A549 (cell line): Measurements from ENCODE around the gene ARHGAP12. TPM values are rescaled to one million over a fixed set of nuclear protein-coding genes. Genes with fewer than 3 reads are reported as not detected.

ENCODE experiments used
- ATAC-seq, 2 experiments: fragments of 200-7000 bp in 1 of 2; fragments of >200 bp in 1 of 2; cut with Nextera tagmentation in 1 of 2; cut with Tn5 transposase in 1 of 2; 3 replicates each; pipeline versions ENCODE4 v1.8.0 to v1.9.1; 2018 to 2020; ENCODE audit warnings: mild to moderate bottlenecking in 1 of 2, moderate library complexity in 1 of 2
- CTCF ChIA-PET: fragments of 300-600 bp; sonication (Branson Sonifier 250); formaldehyde crosslinking; extraction: SDS; loops from one replicate; lab custom pipeline; 2021; ENCODE audit warnings: antibody characterized with exemption, inconsistent platforms; lab: Yijun Ruan, JAX
- POLR2A ChIA-PET: fragments of 350-600 bp; formaldehyde crosslinking; extraction: SDS; loops from one replicate; lab custom pipeline; 2021; ENCODE audit warnings: antibody characterized with exemption, inconsistent platforms; lab: Yijun Ruan, JAX
- DNase-seq, 2 experiments: peaks; one replicate each; pipeline versions ENCODE4 v3.0.0 to v3.0.0-alpha.2; 2011 to 2016; ENCODE audit warnings: low read depth in 1 of 2, low spot score in 1 of 2
- FAIRE-seq: peaks from 2 replicates; lab custom pipeline; 2011; peaks lifted over from hg19 to GRCh38; lab: Jason Lieb, UNC
- H3K27ac ChIP-seq, 2 experiments: fragments of >200 bp; sonication (Bioruptor Twin); formaldehyde crosslinking; 3 replicates each; pipeline ENCODE4 v1.5.1; 2016 to 2017
- H3K4me1 ChIP-seq: fragments of >200 bp; sonication (Bioruptor Twin); formaldehyde crosslinking; 3 replicates; pipeline ENCODE4 v1.6.1; 2016
- H3K4me2 ChIP-seq: fragments of >200 bp; sonication (Bioruptor Twin); formaldehyde crosslinking; 3 replicates; pipeline ENCODE4 v1.6.1; 2016
- H3K4me3 ChIP-seq: fragments of >200 bp; sonication (Bioruptor Twin); formaldehyde crosslinking; 3 replicates; pipeline ENCODE4 v1.5.1; 2016
- H3K9me3 ChIP-seq: fragments of >200 bp; sonication (Bioruptor Twin); formaldehyde crosslinking; 3 replicates; pipeline ENCODE4 v1.6.1; 2016
- ATOH8 ChIP-seq: fragments of 250-450 bp; sonication (Bioruptor Pico); IDR thresholded peaks from 2 replicates; pipeline ENCODE4 v1.5.0; 2020; ENCODE audit warnings: low read depth, mild to moderate bottlenecking, moderate library complexity
- CBX2 ChIP-seq: fragments of 200-600 bp; sonication (generic); IDR thresholded peaks from 2 replicates; pipeline ENCODE4 v1.6.1; 2016; ENCODE audit warnings: low read depth, mild to moderate bottlenecking, borderline replicate concordance
- CBX8 ChIP-seq: fragments of 200-600 bp; sonication (generic); IDR thresholded peaks from 2 replicates; pipeline ENCODE4 v1.6.1; 2016
- CHD2 ChIP-seq: fragments of 150-350 bp; IDR thresholded peaks from 2 replicates; pipeline ENCODE4 v1.6.1; 2014; ENCODE audit warnings: low read length; ENCODE audit not compliant: partially characterized antibody
- EHF ChIP-seq: fragments of 250-450 bp; sonication (Bioruptor Pico); IDR thresholded peaks from 2 replicates; pipeline ENCODE4 v1.5.0; 2020; ENCODE audit warnings: mild to moderate bottlenecking
- FOSB ChIP-seq: fragments of 250-450 bp; sonication (Bioruptor Pico); IDR thresholded peaks from 2 replicates; pipeline ENCODE4 v1.5.0; 2020; ENCODE audit warnings: mild to moderate bottlenecking, moderate library complexity
- FOSL2 ChIP-seq, 2 experiments: fragments of 450-650 bp in 1 of 2; fragments of >200 bp in 1 of 2; sonication (Bioruptor Twin) in 1 of 2; formaldehyde crosslinking; IDR thresholded peaks; 2 replicates each; pipeline versions ENCODE4 v1.5.0 to v1.6.1; 2016 to 2020; ENCODE audit warnings: mild to moderate bottlenecking in 1 of 2, moderate library complexity in 1 of 2
- HES2 ChIP-seq: fragments of >200 bp; sonication (Bioruptor Twin); formaldehyde crosslinking; IDR thresholded peaks from 2 replicates; pipeline ENCODE4 v1.6.1; 2016
- HEYL ChIP-seq: fragments of 250-450 bp; sonication (Bioruptor Pico); IDR thresholded peaks from 2 replicates; pipeline ENCODE4 v1.8.0; 2021; ENCODE audit warnings: mild to moderate bottlenecking, moderate library complexity
- HMGXB4 ChIP-seq: fragments of 250-450 bp; sonication (Bioruptor Pico); IDR thresholded peaks from 2 replicates; pipeline ENCODE4 v1.5.0; 2021; ENCODE audit warnings: mild to moderate bottlenecking, moderate library complexity, borderline replicate concordance
- JUN ChIP-seq, 2 experiments: fragments of >200 bp; sonication (Bioruptor Twin); formaldehyde crosslinking; IDR thresholded peaks; 2 replicates in 1 of 2; 3 replicates in 1 of 2; pipeline ENCODE4 v1.6.1; 2016 to 2017
- KDM1A ChIP-seq: fragments of 200-600 bp; sonication (generic); IDR thresholded peaks from 2 replicates; pipeline ENCODE4 v1.6.1; 2016; ENCODE audit warnings: low read depth, mild to moderate bottlenecking
- MAFK ChIP-seq: fragments of 450-650 bp; IDR thresholded peaks from 2 replicates; pipeline ENCODE4 v1.6.1; 2014; ENCODE audit not compliant: partially characterized antibody
- MAZ ChIP-seq: fragments of 150-350 bp; IDR thresholded peaks from 2 replicates; pipeline ENCODE4 v1.6.1; 2014; ENCODE audit warnings: antibody characterized with exemption, low read depth, low read length, borderline replicate concordance
- MYC ChIP-seq: IDR thresholded peaks from 2 replicates; pipeline ENCODE4 v1.6.1; 2012; ENCODE audit warnings: mild to moderate bottlenecking, inconsistent platforms, low read length, improper control_type of control experiment, borderline replicate concordance
- PBX3 ChIP-seq: IDR thresholded peaks from 2 replicates; pipeline ENCODE4 v1.6.1; 2012
- POLR2A ChIP-seq: IDR thresholded peaks from 2 replicates; pipeline ENCODE4 v1.6.1; 2012; ENCODE audit warnings: mild to moderate bottlenecking, low read length
- RCOR1 ChIP-seq: fragments of 150-350 bp; IDR thresholded peaks from 2 replicates; pipeline ENCODE4 v1.6.1; 2014; ENCODE audit warnings: antibody characterized with exemption, low read length, low read depth
- RFX5 ChIP-seq: fragments of 450-650 bp; IDR thresholded peaks from 2 replicates; pipeline ENCODE4 v1.7.1; 2014; ENCODE audit warnings: antibody characterized with exemption, mild to moderate bottlenecking, moderate library complexity
- SMC3 ChIP-seq: fragments of >200 bp; sonication (Bioruptor Twin); formaldehyde crosslinking; IDR thresholded peaks from 3 replicates; pipeline ENCODE4 v1.6.1; 2018; ENCODE audit warnings: inconsistent platforms
- TFCP2L1 ChIP-seq: fragments of 250-450 bp; sonication (Bioruptor Pico); IDR thresholded peaks from 2 replicates; pipeline ENCODE4 v1.5.0; 2021; ENCODE audit warnings: mild to moderate bottlenecking
- TP53 ChIP-seq: fragments of 250-450 bp; sonication (Bioruptor Pico); IDR thresholded peaks from 2 replicates; pipeline ENCODE4 v1.5.0; 2021; ENCODE audit warnings: mild to moderate bottlenecking, moderate library complexity
- ZFP36 ChIP-seq: fragments of 450-650 bp; IDR thresholded peaks from 2 replicates; pipeline ENCODE4 v1.6.1; 2014; ENCODE audit warnings: borderline replicate concordance; ENCODE audit not compliant: partially characterized antibody
- WGBS: methylation state at CpG from one replicate; pipeline ENCODE4 v1.1.6; 2017; ENCODE audit errors: missing lambda C conversion rate; 5-methylcytosine and 5-hydroxymethylcytosine counted together
- polyA plus RNA-seq, 4 experiments: library from polyadenylated mRNA; depleted of rRNA in 3 of 4; stranded (reverse); fragments of >200 nt; fragmentation: RNase III in 1 of 4; extraction: RNeasy Plus Mini Kit Qiagen cat#74134 plus additional on column Dnase treatment in 1 of 4; gene quantifications; 2 replicates in 3 of 4; 3 replicates in 1 of 4; pipeline ENCODE4 v1.2.3, GENCODE V29; 2011 to 2017

Gene ARHGAP12
- polyA plus RNA-seq, 2 of the 4 experiments (the other 2 are of a cell fraction): 22.1 to 49.3 TPM

GRCh38 chr10:31924833-31925232, 3.8 kb downstream of the ARHGAP12 start:
- ATAC-seq: no peak
- POLR2A ChIA-PET: no interaction called here
- Histone ChIP-seq H3K4me2 (peak overlapping the region; percentile 90), H3K4me3 (no peak overlapping the region), H3K27ac (no peak overlapping the region), H3K4me1 (peaks cover 47% of the 10 kb centered on the region), H3K9me3 (0 out of 3 replicates have a peak, but pooled peaks cover 2% of the 10 kb centered on the region)
- TF ChIP-seq FOSL2 (IDR thresholded peaks at IDR 0.05): no peak
- TF ChIP-seq FOSL2 (CRISPR knock-in tag; IDR thresholded peaks at IDR 0.05): no peak
- TF ChIP-seq CBX8: no peak
- no peak for TF ChIP-seq MAZ
- TF ChIP-seq FOSB (CRISPR knock-in tag): no peak
- TF ChIP-seq SMC3: no peak
- no peak for TF ChIP-seq ATOH8 (CRISPR knock-in tag)
- 0 out of 2 replicates have a peak, but pooled peaks have one; percentile 44 for TF ChIP-seq KDM1A
- no peak for TF ChIP-seq EHF (CRISPR knock-in tag)
- no peak for TF ChIP-seq HMGXB4 (CRISPR knock-in tag)
- no peak for TF ChIP-seq RFX5
- TF ChIP-seq TP53 (CRISPR knock-in tag): no peak
- TF ChIP-seq ZFP36: peak; percentile 42
- TF ChIP-seq CHD2: no peak
- no peak for TF ChIP-seq MYC
- no peak for FAIRE-seq
- 74% methylated on average over 3 of the region's 3 CpGs for WGBS
- CTCF ChIA-PET: interaction anchor here (1.7 kb wide), 1 partner anchor 12 kb away, joined by 4 read pairs; no protein-coding TSS in a partner anchor
- no peak for DNase-seq

- FAIRE-seq: no peak
- POLR2A ChIA-PET: no interaction called here
- ATAC-seq: no peak
These were observed 5.2 kb downstream of the ARHGAP12 start for GRCh38 chr10:31923389-31923788.

GRCh38 chr10:31921031-31921430, 7.6 kb downstream of the ARHGAP12 start:
- Histone ChIP-seq H3K9me3 (0 out of 3 replicates have a peak, but pooled peaks cover 2% of the 10 kb centered on the region), H3K4me1 (peaks cover 46% of the 10 kb centered on the region), H3K4me3 (no peak overlapping the region), H3K4me2 (0 out of 3 replicates have a peak overlapping the region, but pooled peaks have one; percentile 5), H3K27ac (0 out of 6 replicates have a peak overlapping the region, but pooled peaks of 1 of the 2 experiments have one; percentile 15)
- 71% methylated on average over 4 of the region's 4 CpGs for WGBS
- ATAC-seq (no peak), DNase-seq (no peak), FAIRE-seq (no peak)
- CTCF ChIA-PET: interaction anchor here (0.9 kb wide), 1 partner anchor 9 kb away, joined by 3 read pairs; no protein-coding TSS in a partner anchor
- TF ChIP-seq RCOR1 (no peak), CBX2 (no peak), TFCP2L1 (CRISPR knock-in tag) (no peak), HEYL (CRISPR knock-in tag) (no peak), MAFK (no peak), JUN (IDR thresholded peaks at IDR 0.05) (no peak), HES2 (no peak), POLR2A (no peak)
- POLR2A ChIA-PET: no interaction called here

More at GRCh38 chr10:31923389-31923788, 5.2 kb downstream of the ARHGAP12 start:
- CTCF ChIA-PET: interaction anchor here (1.4 to 1.7 kb wide), 2 partner anchors 13 to 59 kb away, joined by 3 to 4 read pairs; no protein-coding TSS in a partner anchor
- WGBS: 93% methylated on average over 3 of the region's 3 CpGs
- Histone ChIP-seq H3K4me2 (no peak overlapping the region), H3K27ac (no peak overlapping the region), H3K4me1 (peaks cover 47% of the 10 kb centered on the region), H3K4me3 (no peak overlapping the region), H3K9me3 (0 out of 3 replicates have a peak, but pooled peaks cover 2% of the 10 kb centered on the region)
- TF ChIP-seq HES2 (no peak), PBX3 (no peak)
- DNase-seq: no peak
